ENCODE results near the gene TOM1L2.
"Not testable (repeated sequence)": the region's sequence is repeated elsewhere in the genome, so short reads cannot be mapped to it uniquely, and the experiment has no call there.

Gene TOM1L2

DNA sequence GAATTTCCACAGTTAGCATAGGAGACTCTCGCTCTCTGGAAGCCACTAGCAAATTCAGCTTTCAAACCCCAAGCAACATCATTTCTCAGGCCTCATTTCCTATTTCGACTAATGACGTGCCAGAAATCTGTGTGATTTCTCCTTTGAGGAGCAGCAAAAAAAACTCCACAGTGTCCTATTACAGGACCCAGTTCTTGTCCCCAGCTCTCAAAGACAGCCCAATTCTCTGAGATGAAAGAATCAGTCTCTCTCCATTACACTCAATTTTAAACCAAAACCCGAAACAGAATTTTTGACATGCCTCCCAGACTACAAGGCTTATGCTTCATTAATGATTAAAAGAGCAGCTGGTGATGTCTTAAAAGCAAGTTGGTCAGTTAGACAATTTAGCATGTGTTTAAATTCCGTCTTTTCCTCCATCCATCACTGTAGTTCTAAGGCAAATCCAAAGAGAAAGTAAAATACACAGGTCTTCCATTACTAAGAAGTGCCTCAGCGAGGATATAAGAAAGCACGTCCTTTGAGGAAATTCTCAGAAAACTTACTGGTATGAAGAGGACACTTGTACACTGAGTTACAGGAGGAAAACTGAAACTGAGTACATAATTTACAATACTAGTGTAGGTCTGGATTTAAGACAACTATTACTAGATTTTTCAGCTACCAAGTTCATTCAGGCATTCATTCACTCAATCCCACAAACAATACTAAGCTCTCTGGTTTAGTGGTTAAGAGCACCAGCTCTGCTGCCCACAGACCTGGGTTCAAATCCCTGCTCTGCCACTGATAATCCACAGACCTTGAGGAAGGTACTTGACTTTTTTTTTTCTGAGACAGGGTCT, 12.5 kb downstream of the TOM1L2 start:
- TF ChIP-seq, protein P1, sequence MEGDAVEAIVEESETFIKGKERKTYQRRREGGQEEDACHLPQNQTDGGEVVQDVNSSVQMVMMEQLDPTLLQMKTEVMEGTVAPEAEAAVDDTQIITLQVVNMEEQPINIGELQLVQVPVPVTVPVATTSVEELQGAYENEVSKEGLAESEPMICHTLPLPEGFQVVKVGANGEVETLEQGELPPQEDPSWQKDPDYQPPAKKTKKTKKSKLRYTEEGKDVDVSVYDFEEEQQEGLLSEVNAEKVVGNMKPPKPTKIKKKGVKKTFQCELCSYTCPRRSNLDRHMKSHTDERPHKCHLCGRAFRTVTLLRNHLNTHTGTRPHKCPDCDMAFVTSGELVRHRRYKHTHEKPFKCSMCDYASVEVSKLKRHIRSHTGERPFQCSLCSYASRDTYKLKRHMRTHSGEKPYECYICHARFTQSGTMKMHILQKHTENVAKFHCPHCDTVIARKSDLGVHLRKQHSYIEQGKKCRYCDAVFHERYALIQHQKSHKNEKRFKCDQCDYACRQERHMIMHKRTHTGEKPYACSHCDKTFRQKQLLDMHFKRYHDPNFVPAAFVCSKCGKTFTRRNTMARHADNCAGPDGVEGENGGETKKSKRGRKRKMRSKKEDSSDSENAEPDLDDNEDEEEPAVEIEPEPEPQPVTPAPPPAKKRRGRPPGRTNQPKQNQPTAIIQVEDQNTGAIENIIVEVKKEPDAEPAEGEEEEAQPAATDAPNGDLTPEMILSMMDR (IDR thresholded peaks at IDR 0.05; ENCODE audit: extremely low read depth, insufficient read depth, missing control alignments) = no peak
- peak; percentile 63 for DNase-seq (ENCODE audit: low spot score)
- in situ Hi-C loops (cut with MboI; ENCODE audit: low pct_unique_long_range_greater_than_20kb, low sequenced_read_pairs, unreplicated experiment) = no loop called here

- TF ChIP-seq, protein P1 (IDR thresholded peaks at IDR 0.05; ENCODE audit: extremely low read depth, insufficient read depth, missing control alignments) = no peak
- in situ Hi-C loops (cut with MboI; ENCODE audit: low pct_unique_long_range_greater_than_20kb, low sequenced_read_pairs, unreplicated experiment) = no loop called here
- no peak for DNase-seq (ENCODE audit: low spot score)
Measured at GRCh38 chr17:17958982-17959381, 13.2 kb downstream of the TOM1L2 start.

GRCh38 chr17:17957584-17957916, 14.7 kb downstream of the TOM1L2 start:
- in situ Hi-C loops (cut with MboI; ENCODE audit: low pct_unique_long_range_greater_than_20kb, low sequenced_read_pairs, unreplicated experiment) = no loop called here
- TF ChIP-seq, protein P1 (IDR thresholded peaks at IDR 0.05; ENCODE audit: extremely low read depth, insufficient read depth, missing control alignments) = no peak

GRCh38 chr17:17955790-17956341, 16.3 kb downstream of the TOM1L2 start:
- in situ Hi-C loops (cut with MboI; ENCODE audit: low pct_unique_long_range_greater_than_20kb, low sequenced_read_pairs, unreplicated experiment); DNase-seq (ENCODE audit: low spot score): not testable (repeated sequence)

More at GRCh38 chr17:17957584-17957916, 14.7 kb downstream of the TOM1L2 start:
- no peak for DNase-seq (ENCODE audit: low spot score)

- in situ Hi-C loops (cut with MboI; ENCODE audit: low pct_unique_long_range_greater_than_20kb, low sequenced_read_pairs, unreplicated experiment) = no loop called here
- DNase-seq (ENCODE audit: low spot score) = no peak
- TF ChIP-seq, protein P1 (IDR thresholded peaks at IDR 0.05; ENCODE audit: extremely low read depth, insufficient read depth, missing control alignments) = no peak
Measured at GRCh38 chr17:17954079-17954478, 18.1 kb downstream of the TOM1L2 start.

GRCh38 chr17:17952691-17953090, 19.5 kb downstream of the TOM1L2 start:
- in situ Hi-C loops (cut with MboI; ENCODE audit: low pct_unique_long_range_greater_than_20kb, low sequenced_read_pairs, unreplicated experiment) = no loop called here
- DNase-seq (ENCODE audit: low spot score) = no peak
- TF ChIP-seq, protein P1 (IDR thresholded peaks at IDR 0.05; ENCODE audit: extremely low read depth, insufficient read depth, missing control alignments) = no peak

DNA sequence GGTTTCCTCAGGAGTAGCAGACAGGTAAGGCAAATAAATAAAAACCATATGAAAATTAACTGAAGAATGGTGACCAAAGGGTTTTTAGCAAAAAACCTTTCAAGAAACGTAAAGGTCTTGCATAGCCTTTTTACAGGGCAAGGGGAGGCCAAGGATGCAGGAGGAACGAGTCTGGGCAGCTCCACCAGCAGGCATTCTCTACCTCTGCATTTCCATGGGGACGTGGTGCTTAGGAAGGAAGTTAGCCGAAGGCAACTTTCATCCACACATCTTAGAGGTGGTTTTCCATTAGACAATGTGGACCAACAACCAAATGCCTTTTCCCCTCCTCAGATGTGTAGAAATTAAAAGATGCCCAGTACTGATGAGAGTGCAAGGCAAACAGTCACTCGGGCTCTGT, 20.7 kb downstream of the TOM1L2 start:
- in situ Hi-C loops (cut with MboI; ENCODE audit: low pct_unique_long_range_greater_than_20kb, low sequenced_read_pairs, unreplicated experiment) = no loop called here
- TF ChIP-seq, protein P1 (IDR thresholded peaks at IDR 0.05; ENCODE audit: extremely low read depth, insufficient read depth, missing control alignments) = no peak
- no peak for DNase-seq (ENCODE audit: low spot score)
